K562 (cell line): Measurements from ENCODE around the gene GJA10. TPM values are rescaled to one million over a fixed set of nuclear protein-coding genes. Genes with fewer than 3 reads are reported as not detected.
A peak's percentile ranks its signal among the peaks of the same experiment; 100 is the strongest.

ENCODE experiments used
- ADNP ChIP-seq: fragments of 200-800 bp; sonication (Bioruptor generic); IDR thresholded peaks from 2 replicates; pipeline ENCODE4 v1.6.1; 2016; ENCODE audit warnings: missing genetic modification characterization, missing compliant biosample characterization
- MECOM ChIP-seq: fragments of 250-450 bp; sonication (Bioruptor Pico); IDR thresholded peaks from 2 replicates; pipeline ENCODE4 v1.8.0; 2022; ENCODE audit warnings: inconsistent platforms
- PKNOX1 ChIP-seq: fragments of 450-650 bp; IDR thresholded peaks from 2 replicates; pipeline ENCODE4 v1.6.1; 2016
- polyA plus RNA-seq, 8 experiments: library from polyadenylated mRNA; depleted of rRNA in 4 of 8; stranded (reverse) in 5 of 8; unstranded in 3 of 8; fragments of >200 nt; fragmentation: Nextera tagmentation in 2 of 8; fragmentation: Illumina TruSeq in 1 of 8; extraction: Ambion mirVana in 2 of 8; extraction: Trizol in 1 of 8; gene quantifications; 2 replicates each; pipeline versions ENCODE4 v1.2.1 to v1.2.3, GENCODE V29; 2011 to 2014; ENCODE audit warnings: inconsistent platforms in 1 of 8, missing spikeins in 1 of 8
- total RNA-seq, 7 experiments: library from RNA; depleted of rRNA in 6 of 7; stranded (reverse); fragments of >200 nt in 6 of 7; fragmentation: Illumina TruSeq in 2 of 7; extraction: Trizol in 2 of 7; gene quantifications; 2 replicates each; pipeline versions ENCODE4 v1.2.1 to v1.2.3, GENCODE V29; 2011 to 2021; ENCODE audit warnings: low replicate concordance in 1 of 7
- TF ChIP-seq, protein P1 (sequence below), 3 experiments: fragments of 200-800 bp in 1 of 3; fragments of 250-450 bp in 1 of 3; fragments of 450-650 bp in 1 of 3; sonication (Bioruptor Pico) in 1 of 3; sonication (Bioruptor generic) in 1 of 3; formaldehyde crosslinking in 1 of 3; IDR thresholded peaks; 2 replicates each; pipeline versions ENCODE4 v1.6.1 to v1.8.0; 2016 to 2022; ENCODE audit warnings: mild to moderate bottlenecking in 2 of 3, missing genetic modification characterization in 2 of 3, missing compliant biosample characterization in 1 of 3, moderate library complexity in 1 of 3

GJA10 gene
- total and polyA plus RNA-seq, 9 of the 15 experiments (the other 6 are each of a cell fraction or from before 2014, with no cell fraction given), result not detected

- peak; percentile 39; the same call in 1 of the 2 replicates for TF ChIP-seq PKNOX1
- TF ChIP-seq, protein P1, sequence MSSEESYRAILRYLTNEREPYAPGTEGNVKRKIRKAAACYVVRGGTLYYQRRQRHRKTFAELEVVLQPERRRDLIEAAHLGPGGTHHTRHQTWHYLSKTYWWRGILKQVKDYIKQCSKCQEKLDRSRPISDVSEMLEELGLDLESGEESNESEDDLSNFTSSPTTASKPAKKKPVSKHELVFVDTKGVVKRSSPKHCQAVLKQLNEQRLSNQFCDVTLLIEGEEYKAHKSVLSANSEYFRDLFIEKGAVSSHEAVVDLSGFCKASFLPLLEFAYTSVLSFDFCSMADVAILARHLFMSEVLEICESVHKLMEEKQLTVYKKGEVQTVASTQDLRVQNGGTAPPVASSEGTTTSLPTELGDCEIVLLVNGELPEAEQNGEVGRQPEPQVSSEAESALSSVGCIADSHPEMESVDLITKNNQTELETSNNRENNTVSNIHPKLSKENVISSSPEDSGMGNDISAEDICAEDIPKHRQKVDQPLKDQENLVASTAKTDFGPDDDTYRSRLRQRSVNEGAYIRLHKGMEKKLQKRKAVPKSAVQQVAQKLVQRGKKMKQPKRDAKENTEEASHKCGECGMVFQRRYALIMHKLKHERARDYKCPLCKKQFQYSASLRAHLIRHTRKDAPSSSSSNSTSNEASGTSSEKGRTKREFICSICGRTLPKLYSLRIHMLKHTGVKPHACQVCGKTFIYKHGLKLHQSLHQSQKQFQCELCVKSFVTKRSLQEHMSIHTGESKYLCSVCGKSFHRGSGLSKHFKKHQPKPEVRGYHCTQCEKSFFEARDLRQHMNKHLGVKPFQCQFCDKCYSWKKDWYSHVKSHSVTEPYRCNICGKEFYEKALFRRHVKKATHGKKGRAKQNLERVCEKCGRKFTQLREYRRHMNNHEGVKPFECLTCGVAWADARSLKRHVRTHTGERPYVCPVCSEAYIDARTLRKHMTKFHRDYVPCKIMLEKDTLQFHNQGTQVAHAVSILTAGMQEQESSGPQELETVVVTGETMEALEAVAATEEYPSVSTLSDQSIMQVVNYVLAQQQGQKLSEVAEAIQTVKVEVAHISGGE (CRISPR knock-in tag; IDR thresholded peaks at IDR 0.05), result no peak
- no peak for TF ChIP-seq ADNP
- no peak for TF ChIP-seq MECOM
Measured at GRCh38 chr6:89886378-89887120, 7.7 kb upstream of the GJA10 start (continued).
